IPS-NIHi7 (cell line): ENCODE measurements around the gene MYEOV.

Experiments
- DNase-seq: peaks from one replicate; pipeline ENCODE4 v3.0.0; 2012; ENCODE audit warnings: mixed read lengths; ENCODE audit errors: extremely low spot score

MYEOV gene

DNA sequence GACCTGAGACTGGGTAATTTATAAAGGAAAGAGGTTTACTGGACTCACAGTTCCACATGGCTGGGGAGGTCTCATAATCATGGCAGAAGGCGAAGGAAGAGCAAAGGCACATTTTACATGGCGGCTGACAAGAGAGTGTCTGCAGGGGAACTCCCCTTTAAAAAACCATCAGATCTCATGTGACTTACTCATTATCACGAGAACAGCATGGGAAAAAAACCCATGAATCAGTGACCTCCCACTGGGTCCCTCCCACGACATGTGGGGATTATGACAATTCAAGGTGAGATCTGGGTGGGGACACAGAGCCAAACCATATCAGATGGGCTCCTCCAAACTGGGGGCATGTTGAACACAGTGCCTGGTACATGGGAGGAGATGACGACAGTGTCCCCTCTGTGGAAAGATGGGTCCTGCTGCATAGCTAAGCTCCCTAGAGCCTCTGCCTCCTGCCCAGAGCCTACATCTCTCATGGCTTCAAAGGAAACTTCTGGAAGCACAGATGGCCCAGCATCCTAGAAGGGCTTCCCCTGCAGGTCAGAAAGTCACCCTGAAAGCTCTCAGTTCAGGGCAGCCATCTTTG is 46.1 kb downstream of the MYEOV start:
- no peak for DNase-seq

DNA sequence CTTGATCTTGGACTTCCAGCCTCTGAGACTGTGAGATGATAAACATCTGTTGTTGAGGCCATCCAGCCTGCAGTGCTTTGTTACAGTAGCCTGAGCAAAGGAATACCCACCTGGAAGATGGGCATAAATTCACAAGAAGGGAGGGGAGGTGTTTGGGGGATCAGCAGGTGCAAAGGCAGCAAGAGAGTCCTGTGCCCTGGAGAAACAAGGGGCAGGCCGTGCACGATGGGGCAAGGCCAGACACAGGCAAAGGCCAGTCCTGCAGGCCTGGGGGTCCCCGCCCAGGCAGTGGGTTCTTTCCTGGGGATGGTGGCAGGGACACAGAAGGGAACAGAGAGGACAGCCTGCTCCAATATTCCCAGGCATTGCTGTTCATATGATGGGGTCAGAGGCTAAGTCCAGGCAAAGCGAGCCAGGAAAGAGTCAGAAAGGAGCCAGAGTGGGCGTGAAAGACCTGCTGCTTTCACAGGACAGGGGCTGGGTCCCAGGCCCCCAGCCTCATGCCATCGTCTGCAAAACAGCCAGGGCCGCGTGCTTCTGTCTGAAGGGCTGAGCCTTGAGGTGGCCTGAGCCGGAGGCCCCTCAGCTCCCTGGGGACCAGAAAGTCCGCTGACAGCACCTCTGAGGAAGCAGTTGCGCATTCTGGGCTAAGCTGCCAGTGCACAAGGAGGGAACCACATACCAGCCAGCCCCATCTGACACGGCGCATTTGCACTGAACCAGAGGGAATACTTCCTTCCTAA is 48.8 kb downstream of the MYEOV start:
- peak; percentile 6 for DNase-seq

DNA sequence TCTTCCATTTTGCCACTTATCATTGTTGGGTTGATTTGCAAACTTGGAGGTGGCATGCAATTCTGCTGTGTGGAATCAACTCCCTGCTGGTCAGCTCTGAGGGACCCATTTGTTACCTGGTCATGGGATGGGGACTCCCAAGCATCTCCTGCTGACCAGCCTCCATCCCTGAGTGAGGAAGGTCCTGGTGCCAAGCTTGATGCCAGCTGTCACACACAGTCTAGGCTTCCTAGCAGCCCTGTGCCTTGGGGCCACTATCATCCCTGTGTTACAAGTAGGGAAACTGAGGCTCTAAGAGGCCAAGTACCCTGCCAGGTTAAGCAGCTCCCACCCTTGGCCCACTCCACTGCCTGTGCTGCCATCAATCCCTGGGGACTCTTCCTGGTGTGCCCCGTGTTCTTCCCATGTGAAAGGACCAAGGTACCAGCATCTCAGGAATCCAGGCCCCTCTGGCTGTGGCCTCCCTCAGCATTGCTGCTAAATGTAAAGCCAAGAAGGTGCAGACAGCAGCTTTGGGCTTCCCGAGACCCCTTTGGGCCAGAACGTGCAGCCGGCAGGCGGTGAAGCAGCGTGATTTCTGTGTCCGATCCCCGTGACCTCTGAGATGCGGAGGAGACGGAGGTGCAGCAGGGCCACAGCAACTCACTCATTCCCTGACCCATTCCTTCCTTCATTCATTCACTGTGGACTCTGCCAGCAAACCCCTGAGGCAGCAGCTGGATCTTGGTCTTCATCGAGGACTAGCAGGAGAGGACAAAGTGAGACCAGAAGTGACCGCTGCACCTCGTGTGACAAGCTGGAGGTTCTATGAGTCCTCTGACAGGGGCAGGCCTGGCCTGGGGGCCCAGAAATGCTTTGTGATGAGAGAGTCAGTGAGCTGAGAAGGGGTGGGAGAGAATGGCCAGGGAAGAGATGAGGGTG is 49.7 kb downstream of the MYEOV start:
- DNase-seq, result peak; percentile 5

DNA sequence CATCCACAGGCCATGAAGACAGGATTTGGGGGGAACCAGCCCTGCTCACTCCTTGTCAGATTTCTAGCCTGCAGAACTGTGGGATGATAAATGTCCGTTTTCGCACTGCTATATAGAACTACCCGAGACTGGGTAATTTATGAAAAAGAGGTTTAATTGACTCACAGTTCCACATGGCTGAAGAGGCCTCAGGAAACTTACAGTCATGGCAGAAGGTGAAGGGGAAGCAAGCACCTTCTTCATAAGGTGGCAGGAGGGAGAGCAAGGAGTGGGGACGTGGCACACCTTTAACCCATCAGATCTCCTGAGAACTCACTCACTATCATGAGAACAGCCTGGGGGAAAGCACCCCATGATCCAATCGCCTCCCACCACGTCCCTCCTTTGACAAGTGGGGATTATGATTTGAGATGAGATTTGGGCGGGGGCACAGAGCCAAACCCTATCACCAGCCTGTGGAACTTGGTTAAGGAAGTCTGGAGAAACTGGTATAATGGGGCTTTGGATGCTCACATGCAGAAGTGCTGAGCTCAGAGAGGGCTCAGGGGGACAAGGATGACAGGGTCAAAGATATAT is 50.7 kb downstream of the MYEOV start:
- no peak for DNase-seq
